Hematopoietic multipotent progenitor cell (in vitro differentiated cells): ENCODE measurements around the gene ZNF254. TPM values are rescaled to one million over a fixed set of nuclear protein-coding genes. Genes with fewer than 3 reads are reported as not detected.

Source experiments
- total RNA-seq: library from RNA; depleted of rRNA; stranded (reverse); fragments of >200 nt; gene quantifications from one replicate; pipeline ENCODE4 v1.2.3, GENCODE V29; 2012

Gene ZNF254
- total RNA-seq, 1 donor: 12.1 TPM

Other genes with a start within 250 kb of the ZNF254 start
- 9.7 TPM for gene ZNF726, start 172.3 kb upstream of the ZNF254 start, total RNA-seq